Suppressor macrophage (primary cell): ENCODE data around the gene GSE1.
"Not testable (repeated sequence)": the region's sequence is repeated elsewhere in the genome, so short reads cannot be mapped to it uniquely, and the experiment has no call there.

Experiments used
- DNase-seq, 4 experiments: peaks; one replicate each; pipeline ENCODE4 v3.0.0-alpha.2; 2020 to 2022

The GSE1 gene

GRCh38 chr16:85592277-85592676 is 20.8 kb upstream of the GSE1 start:
- DNase-seq = not testable (repeated sequence)

- DNase-seq = peak in 2 of 4 experiments; percentile 31 to 42
Measured at GRCh38 chr16:85592700-85593493, 20.2 kb upstream of the GSE1 start.

GRCh38 chr16:85593494-85594221 is 19.5 kb upstream of the GSE1 start:
- DNase-seq = no peak

- no peak for DNase-seq
Measured at GRCh38 chr16:85594273-85594977, 18.7 kb upstream of the GSE1 start.

GRCh38 chr16:85594978-85595661 is 18.0 kb upstream of the GSE1 start:
- no peak for DNase-seq

GRCh38 chr16:85595812-85596502 is 17.2 kb upstream of the GSE1 start:
- no peak for DNase-seq

- DNase-seq = no peak
Measured at GRCh38 chr16:85598141-85598540, 15.0 kb upstream of the GSE1 start.

GRCh38 chr16:85600078-85600477 is 13.0 kb upstream of the GSE1 start:
- DNase-seq = no peak

GRCh38 chr16:85600530-85601271 is 12.4 kb upstream of the GSE1 start:
- DNase-seq = no peak

GRCh38 chr16:85601272-85601639 is 11.9 kb upstream of the GSE1 start:
- no peak for DNase-seq

- DNase-seq = no peak
Measured at GRCh38 chr16:85601730-85602401, 11.3 kb upstream of the GSE1 start.

- no peak for DNase-seq
Measured at GRCh38 chr16:85602402-85603202, 10.5 kb upstream of the GSE1 start.

- peak; percentile 44 to 64 (median 62) for DNase-seq
Measured at GRCh38 chr16:85603203-85603755, 9.8 kb upstream of the GSE1 start.

- no peak for DNase-seq
Measured at GRCh38 chr16:85604145-85604705, 8.9 kb upstream of the GSE1 start.

GRCh38 chr16:85605051-85605911 is 7.8 kb upstream of the GSE1 start:
- no peak for DNase-seq

- DNase-seq = no peak
Measured at GRCh38 chr16:85605912-85606841, 6.9 kb upstream of the GSE1 start.

GRCh38 chr16:85606904-85607303 is 6.2 kb upstream of the GSE1 start:
- no peak for DNase-seq
